Testis (tissue), 2 donors: ENCODE measurements around the gene TRIM14.

Source experiments
- CTCF ChIP-seq, 3 experiments: fragments of 450-650 bp in 2 of 3; fragments of 200-600 bp in 1 of 3; sonication (generic) in 1 of 3; IDR thresholded peaks; one replicate each; pipeline ENCODE4 v1.5.1; 2016 to 2019; ENCODE audit warnings: antibody characterized with exemption in 3 of 3, mild to moderate bottlenecking in 2 of 3, moderate library complexity in 1 of 3
- POLR2A ChIP-seq: fragments of 450-650 bp; IDR thresholded peaks from one replicate; pipeline ENCODE4 v1.6.1; 2017; ENCODE audit warnings: antibody characterized with exemption, mild to moderate bottlenecking, moderate library complexity

- no peak for TF ChIP-seq CTCF (IDR thresholded peaks at IDR 0.05)
- TF ChIP-seq POLR2A, result no peak
These were observed 10.0 kb downstream of the TRIM14 start for GRCh38 chr9:98109052-98109451.
